Tibial artery (tissue), 4 donors: ENCODE results near the gene OCIAD1.
"Not testable (repeated sequence)": the region's sequence is repeated elsewhere in the genome, so short reads cannot be mapped to it uniquely, and the experiment has no call there.

Experiments
- DNase-seq, 2 donors: peaks; one replicate each; pipeline ENCODE4 v3.0.0-alpha.2; 2019
- H3K27ac ChIP-seq, 2 donors: fragments of 200-600 bp; sonication (generic) in 1 of 2; 1 replicate in 1 of 2; 2 replicates in 1 of 2; pipeline ENCODE4 v1.5.1; 2018 to 2019; ENCODE audit warnings: mild to moderate bottlenecking in 1 of 2
- H3K27me3 ChIP-seq, 2 donors: fragments of 200-600 bp; sonication (generic) in 1 of 2; one replicate each; pipeline versions ENCODE4 v1.5.1 to v1.6.0; 2016 to 2019
- H3K36me3 ChIP-seq, 3 donors: fragments of 200-600 bp; sonication (generic) in 2 of 3; one replicate each; pipeline ENCODE4 v1.5.1; 2016 to 2019; ENCODE audit warnings: mild to moderate bottlenecking in 2 of 3
- H3K4me1 ChIP-seq, 4 donors: fragments of 200-600 bp; sonication (generic) in 2 of 4; 1 replicate in 3 of 4; 2 replicates in 1 of 4; pipeline ENCODE4 v1.5.1; 2016 to 2019
- H3K4me3 ChIP-seq, 2 donors: fragments of 200-600 bp; sonication (generic) in 1 of 2; 1 replicate in 1 of 2; 2 replicates in 1 of 2; pipeline ENCODE4 v1.5.1; 2018 to 2019; ENCODE audit warnings: mild to moderate bottlenecking in 2 of 2
- H3K9me3 ChIP-seq, 3 donors: fragments of 200-600 bp; sonication (generic) in 1 of 3; one replicate each; pipeline ENCODE4 v1.5.1; 2016 to 2019
- CTCF ChIP-seq, 2 experiments: fragments of 200-600 bp in 1 of 2; fragments of 450-650 bp in 1 of 2; IDR thresholded peaks; one replicate each; pipeline ENCODE4 v1.5.1; 2017 to 2019; ENCODE audit warnings: antibody characterized with exemption in 2 of 2, mild to moderate bottlenecking in 1 of 2, moderate library complexity in 1 of 2
- intact Hi-C: fragments of 100-400 bp; cut with DNase I; formaldehyde crosslinking; loops from one replicate; pipeline ENCODE4 v1.15.0; 2023; ENCODE audit warnings: low total_unique reads

The OCIAD1 gene

GRCh38 chr4:48796927-48797679, 33.8 kb upstream of the OCIAD1 start:
- H3K27ac ChIP-seq: peak overlapping the region; percentile 35 to 47
- H3K4me3 ChIP-seq: no peak overlapping the region
- no peaks in the 10 kb centered on the region for H3K9me3 ChIP-seq
- intact Hi-C loops: no loop called here
- no peak for TF ChIP-seq CTCF (IDR thresholded peaks at IDR 0.05)
- H3K27me3 ChIP-seq: no peaks in the 10 kb centered on the region
- no peaks in the 10 kb centered on the region for H3K36me3 ChIP-seq
- no peak for DNase-seq
- peaks cover 0 to 74% (median 37%) of the 10 kb centered on the region in 4 donors for H3K4me1 ChIP-seq

- no peaks in the 10 kb centered on the region for H3K36me3 ChIP-seq
- H3K4me3 ChIP-seq: no peak overlapping the region
- no peak for DNase-seq
- H3K9me3 ChIP-seq: no peaks in the 10 kb centered on the region
- no peak for TF ChIP-seq CTCF (IDR thresholded peaks at IDR 0.05)
- no peaks in the 10 kb centered on the region for H3K27me3 ChIP-seq
- intact Hi-C loops: no loop called here
- peak overlapping the region; percentile 35 to 36 for H3K27ac ChIP-seq
- peaks cover 0 to 74% (median 33%) of the 10 kb centered on the region in 4 donors for H3K4me1 ChIP-seq
Observed at GRCh38 chr4:48798117-48798516, 32.8 kb upstream of the OCIAD1 start.

- intact Hi-C loops: no loop called here
- Histone ChIP-seq H3K4me3 (no peak overlapping the region), H3K27ac (peak overlapping the region; percentile 13 to 36)
Observed at GRCh38 chr4:48799157-48799556, 31.7 kb upstream of the OCIAD1 start.

GRCh38 chr4:48800155-48800554, 30.7 kb upstream of the OCIAD1 start:
- peaks cover 0 to 87% (median 34%) of the 10 kb centered on the region in 4 donors for H3K4me1 ChIP-seq
- H3K27me3 ChIP-seq, intact Hi-C loops, H3K9me3 ChIP-seq, H3K4me3 ChIP-seq, DNase-seq, H3K36me3 ChIP-seq: not testable (repeated sequence)
- peak overlapping the region in 1 of 2 donors; percentile 74 for H3K27ac ChIP-seq

More at GRCh38 chr4:48799157-48799556, 31.7 kb upstream of the OCIAD1 start:
- H3K27me3 ChIP-seq: no peaks in the 10 kb centered on the region
- H3K9me3 ChIP-seq: no peaks in the 10 kb centered on the region
- DNase-seq: no peak
- TF ChIP-seq CTCF (IDR thresholded peaks at IDR 0.05): no peak
- H3K36me3 ChIP-seq: no peaks in the 10 kb centered on the region
- H3K4me1 ChIP-seq: peaks cover 0 to 77% (median 30%) of the 10 kb centered on the region in 4 donors

- H3K27ac ChIP-seq: peak overlapping the region; percentile 74
- H3K4me1 ChIP-seq: peaks cover 0 to 91% (median 40%) of the 10 kb centered on the region in 4 donors
- H3K27me3 ChIP-seq: no peaks in the 10 kb centered on the region
- no peak for DNase-seq
- no peak for TF ChIP-seq CTCF (IDR thresholded peaks at IDR 0.05)
- intact Hi-C loops: no loop called here
- H3K36me3 ChIP-seq: no peaks in the 10 kb centered on the region
- no peaks in the 10 kb centered on the region for H3K9me3 ChIP-seq
- H3K4me3 ChIP-seq: no peak overlapping the region
Observed at GRCh38 chr4:48801016-48801715, 29.7 kb upstream of the OCIAD1 start.
